Endothelial cell of umbilical vein (primary cell): Measurements from ENCODE around the gene ATXN1. TPM values are rescaled to one million over a fixed set of nuclear protein-coding genes. Genes with fewer than 3 reads are reported as not detected.

Experiments
- BruUV-seq: library from RNA; stranded (reverse); fragments of 400-500 nt; replicated peaks from 2 replicates; lab custom pipeline; 2021; lab: Mats Ljungman, UMichigan
- CTCF ChIA-PET: fragments of 300-600, 350-600 bp; sonication (Branson Sonifier 250); formaldehyde crosslinking; loops from one replicate; lab custom pipeline; 2021; ENCODE audit warnings: antibody characterized with exemption, inconsistent platforms; lab: Charles Lee
- POLR2A ChIA-PET: fragments of 300-600, 350-600 bp; sonication (Branson Sonifier 250); formaldehyde crosslinking; loops from one replicate; lab custom pipeline; 2021; ENCODE audit warnings: antibody characterized with exemption, inconsistent platforms; lab: Charles Lee
- DNase-seq: peaks from one replicate; pipeline ENCODE4 v3.0.0-alpha.2; 2011; ENCODE audit warnings: low read depth, low spot score
- FAIRE-seq: peaks from 2 replicates; lab custom pipeline; 2011; peaks lifted over from hg19 to GRCh38; lab: Jason Lieb, UNC
- H2AFZ ChIP-seq: 2 replicates; pipeline ENCODE4 v1.6.0; 2012; ENCODE audit warnings: low read depth, low read length, control low read depth, inconsistent platforms
- H3K27ac ChIP-seq: 2 replicates; pipeline ENCODE4 v1.5.1; 2011; ENCODE audit warnings: low read depth, mild to moderate bottlenecking, control low read depth, low read length, moderate library complexity; ENCODE audit not compliant: insufficient read depth
- H3K27me3 ChIP-seq, 2 experiments: 2 replicates each; pipeline versions ENCODE4 v1.6.0 to v1.6.1; 2011; ENCODE audit warnings: low read length in 2 of 2, mixed read lengths in 1 of 2; ENCODE audit not compliant: control insufficient read depth in 2 of 2, insufficient read depth in 2 of 2
- H3K36me3 ChIP-seq, 2 experiments: 2 replicates in 1 of 2; 3 replicates in 1 of 2; pipeline ENCODE4 v1.5.1; 2011; ENCODE audit warnings: low read length in 2 of 2, mild to moderate bottlenecking in 1 of 2, moderate library complexity in 1 of 2; ENCODE audit not compliant: control insufficient read depth in 2 of 2, insufficient read depth in 2 of 2; ENCODE audit errors: extremely low read depth in 1 of 2
- H3K4me1 ChIP-seq: 3 replicates; pipeline ENCODE4 v1.5.1; 2011; ENCODE audit warnings: mild to moderate bottlenecking, low read length; ENCODE audit not compliant: control insufficient read depth, insufficient read depth; ENCODE audit errors: extremely low read depth
- H3K4me2 ChIP-seq: 2 replicates; pipeline ENCODE4 v1.6.1; 2011; ENCODE audit warnings: low read length, control low read depth, mixed read lengths; ENCODE audit not compliant: insufficient read depth
- H3K4me3 ChIP-seq, 3 experiments: fragments of 200-600 bp in 1 of 3; sonication (generic), shearing (Covaris generic) in 1 of 3; replicated peaks in 1 of 3; 2 replicates each; pipeline ENCODE4 v1.5.1; 2011 to 2016; ENCODE audit warnings: control low read depth in 3 of 3, low read length in 3 of 3, mild to moderate bottlenecking in 2 of 3, inconsistent platforms in 1 of 3, low read depth in 1 of 3, moderate library complexity in 1 of 3; ENCODE audit not compliant: insufficient read depth in 1 of 3
- H3K79me2 ChIP-seq: 2 replicates; pipeline ENCODE4 v1.6.0; 2012; ENCODE audit warnings: low read length, inconsistent platforms; ENCODE audit not compliant: control insufficient read depth, insufficient read depth
- H3K9ac ChIP-seq: replicated peaks from 2 replicates; pipeline ENCODE3; 2011; ENCODE audit warnings: low read length, control low read depth; ENCODE audit not compliant: insufficient read depth; ENCODE audit errors: extremely low read depth
- H3K9me1 ChIP-seq: replicated peaks from 3 replicates; pipeline ENCODE4 v1.6.0; 2011; ENCODE audit warnings: mild to moderate bottlenecking, low read length; ENCODE audit not compliant: control insufficient read depth, insufficient read depth; ENCODE audit errors: extremely low read depth
- H3K9me3 ChIP-seq: replicated peaks from 2 replicates; pipeline ENCODE4 v1.5.1; 2012; ENCODE audit warnings: low read length, inconsistent platforms; ENCODE audit not compliant: control insufficient read depth, insufficient read depth
- H4K20me1 ChIP-seq: replicated peaks from 2 replicates; pipeline ENCODE3; 2011; ENCODE audit warnings: mild to moderate bottlenecking, low read length; ENCODE audit not compliant: control insufficient read depth, insufficient read depth; ENCODE audit errors: extremely low read depth
- EZH2 ChIP-seq: IDR thresholded peaks from 2 replicates; pipeline ENCODE4 v1.6.1; 2012; ENCODE audit warnings: borderline replicate concordance, low read depth, mild to moderate bottlenecking, moderate library complexity, low read length, inconsistent platforms; ENCODE audit not compliant: severe bottlenecking
- FOS ChIP-seq: IDR thresholded peaks from 2 replicates; pipeline ENCODE4 v1.6.1; 2011; ENCODE audit warnings: mild to moderate bottlenecking, low read length, moderate library complexity, borderline replicate concordance; ENCODE audit not compliant: insufficient read depth
- GATA2 ChIP-seq: IDR thresholded peaks from 2 replicates; pipeline ENCODE4 v1.7.0; 2011; ENCODE audit warnings: low read depth, mild to moderate bottlenecking, moderate library complexity, mixed read lengths, low read length; ENCODE audit not compliant: insufficient read length, insufficient read depth
- JUN ChIP-seq: IDR thresholded peaks from 2 replicates; pipeline ENCODE4 v1.6.1; 2011; ENCODE audit warnings: borderline replicate concordance, low read depth; ENCODE audit not compliant: insufficient read length, insufficient read depth
- MAX ChIP-seq: IDR thresholded peaks from 2 replicates; pipeline ENCODE4 v1.6.1; 2011; ENCODE audit not compliant: insufficient read depth, insufficient read length
- MYC ChIP-seq: IDR thresholded peaks from one replicate; pipeline ENCODE4 v1.6.1; 2011; ENCODE audit warnings: mild to moderate bottlenecking, low read depth, low read length
- POLR2A ChIP-seq: IDR thresholded peaks from 2 replicates; pipeline ENCODE4 v1.6.1; 2012; ENCODE audit warnings: low read depth, mild to moderate bottlenecking, control low read depth, low read length
- POLR2AphosphoS5 ChIP-seq: IDR thresholded peaks from 2 replicates; pipeline ENCODE4 v1.6.1; 2012; ENCODE audit warnings: low read depth, mild to moderate bottlenecking, control low read depth, low read length, moderate library complexity; ENCODE audit not compliant: insufficient read depth
- dilution Hi-C: fragments of 300-500 bp; cut with MboI; formaldehyde crosslinking; loops from one replicate; pipeline ENCODE4 v1.15.0; 2019; ENCODE audit warnings: low sequenced_read_pairs; ENCODE audit not compliant: extremely low pct_ligation_motif_present
- intact Hi-C: fragments of 100-400 bp; cut with micrococcal nuclease; formaldehyde crosslinking; loops from one replicate; pipeline ENCODE4 v1.10.0; 2022
- polyA plus RNA-seq, 4 experiments: library from polyadenylated mRNA; depleted of rRNA in 3 of 4; stranded (reverse) in 3 of 4; unstranded in 1 of 4; fragments of >200 nt; gene quantifications; 2 replicates each; pipeline versions ENCODE4 v1.2.1 to v1.2.3, GENCODE V29; 2011 to 2012; ENCODE audit warnings: missing spikeins in 1 of 4
- total RNA-seq: library from RNA; stranded (reverse); gene quantifications from 2 replicates; pipeline ENCODE4 v1.2.3, GENCODE V29; 2021

The ATXN1 gene
- total and polyA plus RNA-seq, 2 donors (not counting 3 experiments of a cell fraction or from before 2014, with no cell fraction given) = 16.4 to 33.0 TPM

GRCh38 chr6:16370943-16371342 lies 390.3 kb downstream of the ATXN1 start:
- ChIA-PET POLR2A (no interaction called here), CTCF (interaction anchor here (1.5 to 1.6 kb wide), 2 partner anchors 25 to 39 kb away, joined by 3 to 4 read pairs; no protein-coding TSS in a partner anchor)
- H3K27me3 ChIP-seq = no peaks in the 10 kb centered on the region
- H3K9ac ChIP-seq = no peak overlapping the region
- H3K9me3 ChIP-seq = no peaks in the 10 kb centered on the region
- no peak overlapping the region for H3K27ac ChIP-seq
- peaks cover 7% of the 10 kb centered on the region for H3K4me1 ChIP-seq
- no peaks in the 10 kb centered on the region for H3K36me3 ChIP-seq
- H4K20me1 ChIP-seq = no peaks in the 10 kb centered on the region
- no TSS peak for BruUV-seq
- no peak for DNase-seq
- no peak for FAIRE-seq
- no peak overlapping the region for H3K4me3 ChIP-seq
- no peaks in the 10 kb centered on the region for H3K79me2 ChIP-seq
- intact Hi-C loops = no loop called here
- no peak overlapping the region for H3K4me2 ChIP-seq
- H2AFZ ChIP-seq = no peak overlapping the region
- no peak for TF ChIP-seq EZH2
- no peak for TF ChIP-seq POLR2A
- no peak for TF ChIP-seq POLR2AphosphoS5
- TF ChIP-seq JUN = no peak
- no peak for TF ChIP-seq MYC
- no peak for TF ChIP-seq GATA2
- TF ChIP-seq MAX = no peak
- no peak for TF ChIP-seq FOS
- H3K9me1 ChIP-seq = no peaks in the 10 kb centered on the region
- dilution Hi-C loops = no loop called here

DNA sequence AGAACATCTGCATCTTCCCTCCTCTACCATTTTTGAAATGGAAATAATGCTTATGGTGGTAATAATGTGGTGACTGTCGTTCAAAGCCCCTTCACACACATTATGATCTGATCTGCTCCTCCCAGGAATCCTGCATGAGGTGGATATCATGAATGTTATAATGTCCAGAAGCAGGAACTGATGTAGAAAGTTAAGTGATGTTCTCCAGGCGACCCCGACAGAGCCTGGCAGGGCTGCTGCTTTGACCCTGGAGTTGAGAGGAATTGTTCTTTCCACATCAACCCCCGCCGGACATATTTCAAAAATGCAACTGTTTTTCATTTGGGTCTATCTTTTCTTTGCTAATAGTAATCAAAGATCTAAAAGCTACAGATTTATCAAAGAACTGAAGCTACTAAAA lies 391.3 kb downstream of the ATXN1 start:
- Histone ChIP-seq H3K9ac (no peak overlapping the region), H3K36me3 (no peaks in the 10 kb centered on the region), H3K9me3 (no peaks in the 10 kb centered on the region), H3K4me1 (peaks cover 7% of the 10 kb centered on the region), H3K27ac (no peak overlapping the region), H3K79me2 (no peaks in the 10 kb centered on the region), H3K4me3 (no peak overlapping the region), H3K9me1 (no peaks in the 10 kb centered on the region), H3K4me2 (no peak overlapping the region), H2AFZ (no peak overlapping the region), H3K27me3 (no peaks in the 10 kb centered on the region), H4K20me1 (no peaks in the 10 kb centered on the region)
- POLR2A ChIA-PET = no interaction called here
- dilution Hi-C loops (no loop called here), intact Hi-C loops (no loop called here)
- DNase-seq (no peak), FAIRE-seq (no peak)
- no peak for TF ChIP-seq EZH2
- BruUV-seq = no TSS peak
- CTCF ChIA-PET = interaction anchor here (1.2 to 1.6 kb wide), 4 partner anchors 26 to 393 kb away, joined by 3 to 5 read pairs (median 4); no protein-coding TSS in a partner anchor
